DOHH2 (cell line): ENCODE data around the gene LRP1-AS.

Source experiments
- CTCF ChIP-seq: fragments of 200-600 bp; sonication (generic); IDR thresholded peaks from one replicate; pipeline ENCODE4 v1.5.1; 2014; ENCODE audit warnings: antibody characterized with exemption, mild to moderate bottlenecking, low read depth, low read length; ENCODE audit not compliant: poor library complexity, severe bottlenecking
- EZH2phosphoT487 ChIP-seq: fragments of 200-600 bp; sonication (generic); IDR thresholded peaks from 2 replicates; pipeline ENCODE4 v1.6.1; 2017; ENCODE audit warnings: borderline replicate concordance, mild to moderate bottlenecking, antibody characterized with exemption, low read length, moderate library complexity, mixed read lengths

- TF ChIP-seq CTCF (no peak), EZH2phosphoT487 (no peak)
Measured at GRCh38 chr12:57148469-57149244, 1.2 kb upstream of the LRP1-AS start.
